ENCODE results near the gene BACH1.
"Not testable (repeated sequence)": the region's sequence is repeated elsewhere in the genome, so short reads cannot be mapped to it uniquely, and the experiment has no call there.

BACH1 gene

DNA sequence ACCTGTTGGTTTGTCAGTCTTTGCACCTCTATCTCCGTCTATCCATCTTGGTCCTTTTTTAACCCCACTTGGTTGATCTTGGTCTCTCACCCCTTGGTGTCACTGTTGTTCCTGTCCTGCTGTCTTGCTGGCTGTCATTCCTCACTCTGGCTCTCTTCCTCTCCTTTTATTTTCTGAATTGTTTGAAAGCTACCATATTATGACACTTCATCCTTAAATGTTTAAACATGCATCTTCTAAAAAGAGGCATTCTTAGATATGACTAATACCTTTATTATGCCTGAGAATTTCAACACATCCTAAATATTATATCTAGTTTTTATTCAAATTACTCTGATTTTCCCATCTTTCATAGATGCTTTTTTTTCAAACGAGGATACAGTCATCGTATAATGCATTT is 37.0 kb downstream of the BACH1 start:
- Mint-ChIP-seq H3K36me3 (ENCODE audit: low read depth) (peaks cover 52% of the 10 kb centered on the region), H3K9me3 (no peaks in the 10 kb centered on the region), H3K27ac (peak overlapping the region; percentile 10), H3K27me3 (no peaks in the 10 kb centered on the region), H3K4me1 (ENCODE audit: low read depth) (peaks cover 46% of the 10 kb centered on the region), H3K4me3 (no peak overlapping the region)

DNA sequence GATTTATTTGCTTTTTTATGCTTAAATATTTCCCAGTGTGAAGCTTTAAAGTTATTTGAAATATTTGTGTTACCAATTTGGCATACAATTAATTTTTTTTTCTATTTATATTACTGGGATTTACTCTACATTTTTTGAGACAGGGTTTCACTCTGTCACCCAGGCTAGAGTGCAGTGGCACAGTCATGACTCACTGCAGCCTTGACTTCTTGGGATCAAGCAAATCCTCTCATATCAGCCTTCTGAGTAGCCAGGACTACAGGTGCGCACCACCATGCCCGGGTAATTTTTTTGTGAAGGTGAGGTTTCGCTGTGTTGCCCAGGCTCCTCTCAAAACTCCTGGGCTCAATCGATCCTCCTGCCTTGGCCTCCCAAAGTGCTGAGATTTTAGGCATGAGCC is 39.5 kb downstream of the BACH1 start:
- Mint-ChIP-seq H3K4me3 (no peak overlapping the region), H3K36me3 (ENCODE audit: low read depth) (peaks cover 46% of the 10 kb centered on the region), H3K4me1 (ENCODE audit: low read depth) (peaks cover 51% of the 10 kb centered on the region), H3K9me3 (no peaks in the 10 kb centered on the region), H3K27ac (no peak overlapping the region), H3K27me3 (no peaks in the 10 kb centered on the region)

DNA sequence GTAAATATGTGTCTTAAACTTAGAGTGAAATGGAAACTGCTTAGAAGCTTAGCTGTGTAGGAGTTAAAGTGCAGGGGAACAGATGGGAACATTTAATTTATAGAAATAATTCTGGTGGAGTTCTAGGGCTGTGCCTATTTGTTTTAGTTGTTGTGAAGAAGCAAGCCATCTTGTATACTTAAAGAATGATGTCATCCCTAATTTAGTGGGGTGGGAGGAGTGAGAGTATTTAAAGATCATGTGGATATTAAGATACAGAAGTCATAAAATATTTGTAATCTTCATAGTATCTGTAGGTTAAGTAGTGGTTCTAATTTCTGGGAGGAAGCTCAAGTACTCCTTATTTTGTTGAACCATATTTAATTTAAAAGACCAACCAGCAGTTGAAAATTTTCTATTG is 41.5 kb downstream of the BACH1 start:
- Mint-ChIP-seq H3K9me3 (no peaks in the 10 kb centered on the region), H3K4me1 (ENCODE audit: low read depth) (peaks cover 53% of the 10 kb centered on the region), H3K27me3 (no peaks in the 10 kb centered on the region), H3K4me3 (no peak overlapping the region), H3K27ac (no peak overlapping the region), H3K36me3 (ENCODE audit: low read depth) (peaks cover 55% of the 10 kb centered on the region)

DNA sequence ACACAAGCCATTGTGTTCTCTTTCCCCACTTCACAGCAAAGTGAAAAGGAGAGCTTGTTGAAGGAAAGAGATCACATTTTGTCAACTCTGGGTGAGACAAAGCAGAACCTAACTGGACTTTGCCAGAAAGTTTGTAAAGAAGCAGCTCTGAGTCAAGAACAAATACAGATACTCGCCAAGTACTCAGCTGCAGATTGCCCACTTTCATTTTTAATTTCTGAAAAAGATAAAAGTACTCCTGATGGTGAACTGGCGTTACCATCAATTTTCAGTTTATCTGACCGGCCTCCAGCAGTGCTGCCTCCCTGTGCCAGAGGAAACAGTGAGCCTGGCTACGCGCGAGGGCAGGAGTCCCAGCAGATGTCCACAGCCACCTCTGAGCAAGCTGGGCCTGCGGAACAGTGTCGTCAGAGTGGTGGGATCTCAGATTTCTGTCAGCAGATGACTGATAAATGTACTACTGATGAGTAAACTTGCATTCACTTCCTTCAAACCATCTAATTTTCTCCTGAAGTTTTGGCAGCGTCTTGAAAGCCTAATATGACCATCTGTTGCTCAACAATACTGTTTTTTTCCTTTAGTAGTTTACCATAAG is 43.7 kb downstream of the BACH1 start:
- Mint-ChIP-seq H3K4me1 (ENCODE audit: low read depth) (peaks cover 58% of the 10 kb centered on the region), H3K27ac (peak overlapping the region; percentile 91), H3K36me3 (ENCODE audit: low read depth) (peaks cover 48% of the 10 kb centered on the region), H3K4me3 (peak overlapping the region; percentile 61), H3K27me3 (no peaks in the 10 kb centered on the region), H3K9me3 (no peaks in the 10 kb centered on the region)

DNA sequence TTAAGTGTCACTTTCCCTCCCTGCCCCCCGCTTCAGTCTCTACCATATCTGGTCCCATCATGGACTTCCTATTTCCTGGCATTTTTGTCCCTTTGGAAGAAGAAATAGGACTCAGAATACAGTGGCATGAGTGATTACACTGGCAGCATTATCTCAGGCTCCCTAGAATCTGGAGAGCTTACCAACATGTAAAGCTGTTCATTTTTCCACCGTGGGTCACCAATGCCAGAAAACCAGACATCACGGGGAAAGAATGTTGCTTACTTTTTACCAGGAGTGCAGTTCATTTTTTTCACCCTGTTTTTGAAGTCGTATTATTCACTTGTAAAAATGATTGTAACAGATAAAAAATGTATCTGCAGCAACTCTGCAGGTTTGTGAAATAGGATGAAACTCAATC is 44.8 kb downstream of the BACH1 start:
- no peaks in the 10 kb centered on the region for H3K27me3 Mint-ChIP-seq
- peaks cover 47% of the 10 kb centered on the region for H3K36me3 Mint-ChIP-seq (ENCODE audit: low read depth)
- no peak overlapping the region for H3K27ac Mint-ChIP-seq
- no peaks in the 10 kb centered on the region for H3K9me3 Mint-ChIP-seq
- peaks cover 68% of the 10 kb centered on the region for H3K4me1 Mint-ChIP-seq (ENCODE audit: low read depth)
- H3K4me3 Mint-ChIP-seq = no peak overlapping the region

DNA sequence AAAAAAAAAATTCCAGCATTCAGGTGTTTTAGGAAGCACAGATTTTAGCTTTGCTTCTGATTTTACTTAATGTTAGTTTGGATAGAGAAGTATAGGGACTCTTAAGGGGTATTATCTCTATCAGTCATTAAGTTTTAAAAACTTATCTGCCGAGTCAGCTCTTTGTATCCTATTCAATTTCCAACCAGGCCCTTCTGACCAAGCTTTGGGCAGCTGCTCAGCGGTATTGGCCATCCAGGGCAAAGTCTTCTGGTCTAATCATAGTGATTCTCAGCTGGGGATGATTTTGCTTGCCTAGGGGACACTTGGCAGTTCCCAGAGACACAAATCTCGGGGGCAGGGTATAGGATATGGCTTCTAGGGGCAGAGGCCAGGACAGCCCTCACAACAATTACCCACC is 47.6 kb downstream of the BACH1 start:
- peaks cover 64% of the 10 kb centered on the region for H3K4me1 Mint-ChIP-seq (ENCODE audit: low read depth)
- H3K36me3 Mint-ChIP-seq (ENCODE audit: low read depth) = peaks cover 44% of the 10 kb centered on the region
- no peaks in the 10 kb centered on the region for H3K9me3 Mint-ChIP-seq
- H3K4me3 Mint-ChIP-seq = no peak overlapping the region
- H3K27me3 Mint-ChIP-seq = no peaks in the 10 kb centered on the region
- H3K27ac Mint-ChIP-seq = no peak overlapping the region

DNA sequence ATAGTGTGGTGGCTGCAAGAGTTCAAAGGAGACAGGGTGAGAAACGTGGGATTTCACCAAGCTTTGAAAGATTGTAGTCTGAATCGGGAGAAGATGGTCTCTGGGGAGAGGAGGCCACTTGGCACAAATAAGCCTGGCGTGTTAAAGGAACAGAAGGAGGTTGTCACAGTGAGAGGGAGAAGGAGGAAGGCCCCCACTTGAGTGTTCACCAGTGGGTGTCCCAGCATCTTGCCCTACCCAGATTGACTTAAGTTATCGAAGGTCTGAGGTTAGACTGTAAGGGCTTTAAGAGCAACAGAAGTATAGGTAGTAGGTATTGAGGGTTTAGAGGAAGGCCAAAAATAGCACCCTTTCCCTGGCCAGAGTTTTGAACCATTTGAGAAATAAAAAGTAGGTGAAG is 48.0 kb downstream of the BACH1 start:
- Mint-ChIP-seq H3K27ac (no peak overlapping the region), H3K4me1 (ENCODE audit: low read depth) (peaks cover 59% of the 10 kb centered on the region), H3K27me3 (no peaks in the 10 kb centered on the region), H3K9me3 (no peaks in the 10 kb centered on the region), H3K4me3 (no peak overlapping the region), H3K36me3 (ENCODE audit: low read depth) (peaks cover 47% of the 10 kb centered on the region)

DNA sequence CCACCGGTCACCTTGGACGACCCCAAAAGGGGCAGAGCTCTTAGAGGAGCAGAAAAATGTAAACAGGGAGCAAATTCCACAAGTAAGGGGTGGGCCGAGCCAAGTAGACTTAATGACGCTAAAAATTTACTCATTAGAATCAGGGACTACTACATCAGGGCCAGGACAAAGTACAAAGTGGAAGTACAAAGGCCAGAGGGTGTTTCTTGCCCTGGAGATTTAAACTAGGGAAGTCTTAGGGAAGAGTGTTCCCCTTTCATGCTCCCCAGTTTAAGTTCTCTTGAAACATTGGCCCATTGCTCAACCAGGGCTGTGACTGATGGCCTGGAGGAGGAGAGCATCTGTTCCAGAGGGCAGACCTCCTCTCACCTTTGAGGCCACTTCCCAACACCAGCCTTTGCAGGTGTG is 48.6 kb downstream of the BACH1 start:
- no peaks in the 10 kb centered on the region for H3K9me3 Mint-ChIP-seq
- H3K27ac Mint-ChIP-seq = peak overlapping the region; percentile 34
- peaks cover 47% of the 10 kb centered on the region for H3K36me3 Mint-ChIP-seq (ENCODE audit: low read depth)
- no peak overlapping the region for H3K4me3 Mint-ChIP-seq
- no peaks in the 10 kb centered on the region for H3K27me3 Mint-ChIP-seq
- H3K4me1 Mint-ChIP-seq (ENCODE audit: low read depth) = peaks cover 54% of the 10 kb centered on the region

DNA sequence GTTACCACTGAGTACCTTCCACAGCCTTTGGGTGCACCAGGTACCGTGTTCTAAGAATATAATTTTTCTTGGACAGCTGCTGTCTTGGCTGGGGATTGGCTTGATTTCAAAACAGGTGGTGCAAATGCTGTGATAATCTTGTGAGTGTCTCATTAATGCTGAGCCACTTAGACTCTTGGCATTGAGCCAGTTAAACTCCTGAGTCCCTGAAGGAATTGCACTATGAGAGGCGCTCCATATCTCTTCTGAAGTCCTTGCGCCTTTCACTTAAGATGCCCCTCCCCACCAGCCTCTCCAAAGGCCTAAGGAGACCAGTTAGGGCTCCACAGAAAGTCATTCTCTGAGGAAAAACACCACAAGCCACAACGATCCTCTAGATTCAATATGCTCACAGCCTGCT is 51.0 kb downstream of the BACH1 start:
- peaks cover 10% of the 10 kb centered on the region for H3K9me3 Mint-ChIP-seq
- no peaks in the 10 kb centered on the region for H3K27me3 Mint-ChIP-seq
- H3K4me3 Mint-ChIP-seq = no peak overlapping the region
- H3K36me3 Mint-ChIP-seq (ENCODE audit: low read depth) = peaks cover 45% of the 10 kb centered on the region
- H3K4me1 Mint-ChIP-seq (ENCODE audit: low read depth) = peaks cover 32% of the 10 kb centered on the region
- no peak overlapping the region for H3K27ac Mint-ChIP-seq

DNA sequence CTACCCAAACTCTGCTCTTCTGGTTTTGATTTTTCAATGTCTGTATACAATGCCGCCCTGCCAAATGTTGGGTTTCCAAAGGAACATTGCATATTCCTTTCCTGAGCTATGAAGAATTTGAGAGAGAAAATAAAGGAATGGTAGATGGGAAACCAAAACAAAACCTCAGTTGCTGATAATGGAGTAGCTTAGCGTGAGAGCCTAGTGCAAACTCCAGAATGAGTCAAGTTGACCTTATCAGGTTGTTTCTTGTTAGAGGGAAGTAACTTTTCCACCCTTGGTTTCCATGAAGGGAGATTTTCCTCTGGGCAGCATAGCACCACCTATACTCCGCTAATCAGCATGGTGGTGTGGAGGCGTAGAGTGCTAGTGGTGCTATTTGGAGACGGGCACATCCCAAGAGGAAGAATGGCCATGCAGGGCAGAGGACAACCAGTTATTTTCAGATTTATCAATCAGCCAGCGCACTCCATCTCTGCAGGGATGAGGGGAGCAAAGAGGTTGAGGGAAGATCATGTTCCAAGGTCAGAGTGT is 51.6 kb downstream of the BACH1 start:
- Mint-ChIP-seq H3K4me1 (ENCODE audit: low read depth) (peaks cover 32% of the 10 kb centered on the region), H3K27ac (peak overlapping the region; percentile 61), H3K36me3 (ENCODE audit: low read depth) (peaks cover 46% of the 10 kb centered on the region), H3K9me3 (peaks cover 12% of the 10 kb centered on the region), H3K27me3 (no peaks in the 10 kb centered on the region), H3K4me3 (no peak overlapping the region)

DNA sequence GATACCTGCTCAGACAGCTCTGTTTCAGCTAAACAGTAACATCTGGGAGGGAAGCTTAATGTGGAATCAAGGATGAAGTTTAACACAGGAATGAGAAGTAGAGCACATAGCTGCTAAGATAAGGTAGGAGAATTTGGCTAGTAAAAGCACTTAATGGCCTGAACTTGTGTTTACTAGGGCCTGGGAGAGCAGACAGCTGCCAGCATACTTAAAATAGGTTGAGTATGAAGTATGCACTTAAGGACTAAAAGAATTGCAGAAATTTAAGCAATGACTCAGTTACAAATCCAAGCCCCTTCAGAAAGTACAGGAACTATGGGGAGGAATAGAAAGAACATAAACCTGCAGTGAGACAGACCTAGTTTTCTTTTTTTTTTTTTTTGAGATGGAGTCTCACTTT is 53.0 kb downstream of the BACH1 start:
- Mint-ChIP-seq H3K27me3 (no peaks in the 10 kb centered on the region), H3K27ac (no peak overlapping the region), H3K4me1 (ENCODE audit: low read depth) (peaks cover 30% of the 10 kb centered on the region), H3K4me3 (no peak overlapping the region), H3K36me3 (ENCODE audit: low read depth) (peaks cover 42% of the 10 kb centered on the region), H3K9me3 (peaks cover 12% of the 10 kb centered on the region)

DNA sequence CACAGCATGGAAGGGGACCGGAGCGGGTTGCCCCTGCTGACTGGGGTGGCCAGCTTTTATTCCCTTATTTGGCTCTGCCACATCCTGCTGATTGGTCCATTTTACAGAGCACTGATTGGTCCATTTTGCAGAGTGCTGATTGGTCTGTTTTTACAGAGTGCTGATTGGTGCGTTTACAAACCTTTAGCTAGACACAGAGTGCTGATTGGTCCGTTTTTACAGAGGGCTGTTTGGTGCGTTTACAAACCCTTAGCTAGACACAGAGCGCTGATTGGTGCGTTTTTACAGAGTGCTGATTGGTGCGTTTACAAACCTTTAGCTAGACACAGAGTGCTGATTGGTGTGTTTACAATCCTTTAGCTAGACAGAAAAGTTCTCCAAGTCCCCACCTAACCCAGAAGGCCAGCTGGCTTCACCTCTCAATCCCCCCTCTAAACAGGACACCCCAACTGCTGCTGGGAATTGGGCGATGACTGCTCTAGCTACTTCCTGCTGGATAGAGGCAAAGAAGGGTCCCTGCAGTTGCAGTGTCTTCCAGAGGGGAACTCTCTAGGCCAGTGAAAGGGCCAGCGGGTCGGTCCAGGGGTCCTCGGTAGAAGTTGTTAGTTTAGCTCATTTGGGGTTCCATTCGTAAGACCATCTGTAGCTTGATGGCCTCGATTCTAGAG is 56.5 kb downstream of the BACH1 start:
- Mint-ChIP-seq H3K4me1 (ENCODE audit: low read depth) (peaks cover 14% of the 10 kb centered on the region), H3K36me3 (ENCODE audit: low read depth) (peaks cover 39% of the 10 kb centered on the region)
- not testable (repeated sequence) for H3K4me3 Mint-ChIP-seq

DNA sequence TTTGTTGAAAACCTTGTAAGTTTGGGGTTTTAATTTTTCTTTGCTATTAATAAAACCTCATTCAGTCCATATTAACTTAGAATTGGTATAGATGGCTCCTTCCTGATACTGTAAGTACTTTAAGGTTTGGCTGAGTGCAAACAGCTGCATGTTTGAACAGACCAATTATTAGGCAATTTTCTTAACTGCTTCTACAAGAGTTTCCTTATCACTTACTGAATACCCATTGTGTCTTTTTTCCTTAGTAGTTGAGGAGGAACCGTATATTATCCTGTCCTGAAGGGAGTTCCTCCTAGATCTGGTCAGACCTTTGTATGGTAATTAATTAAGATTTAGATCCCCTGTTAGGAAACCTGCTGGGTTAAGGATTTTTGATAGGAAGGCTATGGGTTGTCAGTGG is 57.6 kb downstream of the BACH1 start:
- H3K27me3 Mint-ChIP-seq, H3K4me3 Mint-ChIP-seq, H3K27ac Mint-ChIP-seq: not testable (repeated sequence)
- Mint-ChIP-seq H3K36me3 (ENCODE audit: low read depth) (peaks cover 44% of the 10 kb centered on the region), H3K4me1 (ENCODE audit: low read depth) (peaks cover 13% of the 10 kb centered on the region), H3K9me3 (peaks cover 12% of the 10 kb centered on the region)

More for the DNA sequence above, 56.5 kb downstream of the BACH1 start:
- peaks cover 12% of the 10 kb centered on the region for H3K9me3 Mint-ChIP-seq
- H3K27ac Mint-ChIP-seq, H3K27me3 Mint-ChIP-seq: not testable (repeated sequence)

DNA sequence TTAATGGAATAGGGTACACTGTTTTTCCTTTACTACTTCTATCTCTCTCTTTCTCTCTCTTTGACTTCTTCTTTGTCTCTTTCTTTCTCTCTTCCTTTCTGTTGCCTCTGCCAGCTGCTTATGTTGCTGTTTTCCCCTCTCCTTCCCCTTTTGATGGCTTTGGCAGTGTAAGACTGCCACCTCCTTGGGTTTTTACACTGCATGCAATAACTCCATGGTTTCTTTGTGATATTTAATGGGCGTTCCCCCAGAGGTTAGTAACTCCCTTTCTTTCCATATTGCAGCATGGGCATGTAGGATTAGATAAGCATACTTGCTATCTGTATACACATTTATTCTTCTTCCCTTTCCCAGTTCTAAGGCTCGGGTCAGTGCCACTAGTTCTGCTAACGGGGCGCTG is 58.1 kb downstream of the BACH1 start:
- peaks cover 13% of the 10 kb centered on the region for H3K4me1 Mint-ChIP-seq (ENCODE audit: low read depth)
- peaks cover 12% of the 10 kb centered on the region for H3K9me3 Mint-ChIP-seq
- not testable (repeated sequence) for H3K27me3 Mint-ChIP-seq, H3K4me3 Mint-ChIP-seq, H3K27ac Mint-ChIP-seq
- peaks cover 43% of the 10 kb centered on the region for H3K36me3 Mint-ChIP-seq (ENCODE audit: low read depth)

DNA sequence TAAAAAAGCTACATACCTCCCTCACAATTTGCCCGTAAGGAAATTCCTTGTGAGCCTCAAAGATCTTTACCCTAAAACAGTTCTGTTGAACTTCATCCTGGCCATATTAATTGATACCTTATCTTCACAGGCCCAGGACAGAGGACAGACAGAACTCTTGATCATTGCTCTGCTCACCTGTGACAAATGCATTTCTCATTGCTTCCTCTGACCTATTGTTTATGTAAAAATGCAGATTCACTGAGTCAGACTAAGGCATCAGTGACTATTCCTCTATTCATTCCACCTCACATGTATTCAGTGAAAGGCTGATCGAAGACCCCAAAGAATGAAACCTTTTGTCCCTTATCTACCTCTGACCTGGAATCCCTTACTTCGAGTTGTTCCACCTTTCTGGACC is 61.0 kb downstream of the BACH1 start:
- Mint-ChIP-seq H3K9me3 (peaks cover 3% of the 10 kb centered on the region), H3K27me3 (no peaks in the 10 kb centered on the region), H3K27ac (no peak overlapping the region), H3K4me3 (no peak overlapping the region), H3K4me1 (ENCODE audit: low read depth) (peaks cover 13% of the 10 kb centered on the region), H3K36me3 (ENCODE audit: low read depth) (peaks cover 29% of the 10 kb centered on the region)

Measured in stimulated activated naive CD8-positive, alpha-beta T cell treated with anti-CD3 and anti-CD28 coated beads, Interleukin-15, Interleukin-2, amounts not matched to agents 100 ng/mL and 50 ng/mL, for 24 hours (primary cell).